H1 (cell line): ENCODE data around the gene HOXD11. TPM values are rescaled to one million over a fixed set of nuclear protein-coding genes. Genes with fewer than 3 reads are reported as not detected.

Source experiments
- CTCF ChIA-PET: fragments of 300-600 bp; sonication (Branson Sonifier 250); formaldehyde crosslinking; loops from one replicate; lab custom pipeline; 2021; ENCODE audit not compliant: partially characterized antibody; lab: Charles Lee
- POLR2A ChIA-PET: fragments of 300-600 bp; sonication (Branson Sonifier 250); formaldehyde crosslinking; loops from one replicate; lab custom pipeline; 2021; ENCODE audit warnings: inconsistent platforms; ENCODE audit not compliant: partially characterized antibody; lab: Charles Lee
- DNase-seq, 2 experiments: peaks; one replicate each; pipeline versions ENCODE4 v3.0.0 to v3.0.0-alpha.2; 2010 to 2022; ENCODE audit warnings: low spot score in 2 of 2, low read depth in 1 of 2, mixed read lengths in 1 of 2
- FAIRE-seq: peaks from 2 replicates; lab custom pipeline; 2011; peaks lifted over from hg19 to GRCh38; lab: Jason Lieb, UNC
- H2AFZ ChIP-seq: 2 replicates; pipeline ENCODE4 v1.8.1; 2012; ENCODE audit warnings: low read length, inconsistent platforms
- H2AK5ac ChIP-seq: 2 replicates; pipeline ENCODE4 v1.6.1; 2013; ENCODE audit warnings: low read depth, low read length
- H2BK120ac ChIP-seq: replicated peaks from 2 replicates; pipeline ENCODE3; 2013; ENCODE audit warnings: low read depth, low read length, inconsistent platforms
- H2BK12ac ChIP-seq: 2 replicates; pipeline ENCODE4 v1.6.1; 2013; ENCODE audit warnings: low read depth, low read length
- H2BK15ac ChIP-seq: 2 replicates; pipeline ENCODE4 v1.6.1; 2013; ENCODE audit warnings: low read length
- H2BK20ac ChIP-seq: 2 replicates; pipeline ENCODE4 v1.6.1; 2013; ENCODE audit warnings: low read length
- H2BK5ac ChIP-seq: 2 replicates; pipeline ENCODE4 v1.6.1; 2013; ENCODE audit warnings: low read depth, low read length
- H3K14ac ChIP-seq: 2 replicates; pipeline ENCODE4 v1.6.1; 2013; ENCODE audit warnings: inconsistent platforms; ENCODE audit not compliant: insufficient read length
- H3K18ac ChIP-seq: 2 replicates; pipeline ENCODE4 v1.6.1; 2013; ENCODE audit warnings: low read length; ENCODE audit errors: extremely low read depth
- H3K23ac ChIP-seq: 2 replicates; pipeline ENCODE4 v1.6.1; 2013; ENCODE audit warnings: inconsistent platforms; ENCODE audit not compliant: insufficient read length
- H3K23me2 ChIP-seq: 2 replicates; pipeline ENCODE4 v1.6.1; 2013; ENCODE audit warnings: low read depth, low read length
- H3K27ac ChIP-seq: 2 replicates; pipeline ENCODE4 v1.6.1; 2011; ENCODE audit warnings: low read depth, low read length, inconsistent platforms
- H3K27me3 ChIP-seq, 4 experiments: replicated peaks in 1 of 4; 1 replicate in 1 of 4; 2 replicates in 3 of 4; pipeline versions ENCODE4 v1.6.1 to v1.8.1; 2011 to 2013; ENCODE audit warnings: low read length in 3 of 4, mild to moderate bottlenecking in 3 of 4, inconsistent platforms in 2 of 4, mixed read lengths in 2 of 4, moderate library complexity in 1 of 4; ENCODE audit not compliant: control insufficient read depth in 3 of 4, insufficient read depth in 3 of 4; ENCODE audit errors: extremely low read depth in 1 of 4
- H3K36me3 ChIP-seq, 4 experiments: 2 replicates each; pipeline versions ENCODE4 v1.6.1 to v1.8.1; 2011 to 2013; ENCODE audit warnings: mild to moderate bottlenecking in 4 of 4, low read length in 3 of 4, moderate library complexity in 2 of 4, control low read depth in 1 of 4, inconsistent platforms in 1 of 4; ENCODE audit not compliant: insufficient read depth in 4 of 4, control insufficient read depth in 2 of 4
- H3K4ac ChIP-seq: replicated peaks from 2 replicates; pipeline ENCODE3; 2013; ENCODE audit warnings: low read length, low read depth, mixed read lengths, inconsistent platforms; ENCODE audit not compliant: insufficient read length
- H3K4me1 ChIP-seq, 4 experiments: replicated peaks in 1 of 4; 1 replicate in 1 of 4; 2 replicates in 3 of 4; pipeline versions ENCODE4 v1.6.1 to v1.8.1; 2011 to 2013; ENCODE audit warnings: low read length in 3 of 4, inconsistent platforms in 2 of 4, mixed read lengths in 1 of 4; ENCODE audit not compliant: insufficient read depth in 4 of 4, control insufficient read depth in 3 of 4
- H3K4me2 ChIP-seq, 2 experiments: 2 replicates each; pipeline versions ENCODE4 v1.6.1 to v1.8.1; 2011 to 2013; ENCODE audit warnings: low read depth in 2 of 2, low read length in 2 of 2, control low read depth in 1 of 2, inconsistent platforms in 1 of 2, mild to moderate bottlenecking in 1 of 2; ENCODE audit not compliant: insufficient read depth in 1 of 2
- H3K4me3 ChIP-seq, 4 experiments: fragments of 200-600, 300-600 bp in 1 of 4; sonication (generic), shearing (Covaris generic), sonication (Bioruptor Twin) in 1 of 4; 2 replicates each; pipeline versions ENCODE4 v1.5.1 to v1.8.1; 2011 to 2016; ENCODE audit warnings: low read length in 4 of 4, low read depth in 3 of 4, control low read depth in 2 of 4, inconsistent platforms in 2 of 4, mild to moderate bottlenecking in 2 of 4, mixed read lengths in 1 of 4, moderate library complexity in 1 of 4; ENCODE audit not compliant: insufficient read depth in 2 of 4; ENCODE audit errors: extremely low read depth in 1 of 4
- H3K56ac ChIP-seq: replicated peaks from 2 replicates; pipeline ENCODE3; 2013; ENCODE audit warnings: low read depth, mild to moderate bottlenecking, mixed read lengths, low read length, inconsistent platforms; ENCODE audit not compliant: insufficient read length
- H3K79me1 ChIP-seq: 2 replicates; pipeline ENCODE4 v1.6.1; 2013; ENCODE audit warnings: low read depth, low read length, control low read depth
- H3K79me2 ChIP-seq, 2 experiments: 2 replicates each; pipeline versions ENCODE4 v1.6.1 to v1.8.1; 2012 to 2013; ENCODE audit warnings: low read length in 2 of 2, mild to moderate bottlenecking in 2 of 2, inconsistent platforms in 1 of 2; ENCODE audit not compliant: insufficient read depth in 2 of 2, control insufficient read depth in 1 of 2
- H3K9ac ChIP-seq, 4 experiments: replicated peaks in 1 of 4; 1 replicate in 1 of 4; 2 replicates in 3 of 4; pipeline versions ENCODE4 v1.6.1 to v1.8.1; 2011 to 2013; ENCODE audit warnings: low read depth in 3 of 4, low read length in 3 of 4, control low read depth in 2 of 4, mild to moderate bottlenecking in 2 of 4, moderate library complexity in 2 of 4, inconsistent platforms in 1 of 4; ENCODE audit errors: extremely low read depth in 1 of 4
- H3K9me3 ChIP-seq, 2 experiments: 2 replicates each; pipeline versions ENCODE4 v1.6.1 to v1.8.1; 2012 to 2013; ENCODE audit warnings: mild to moderate bottlenecking in 2 of 2, moderate library complexity in 2 of 2, control low read depth in 1 of 2, inconsistent platforms in 1 of 2, low read depth in 1 of 2, low read length in 1 of 2, mixed read lengths in 1 of 2; ENCODE audit not compliant: insufficient read depth in 2 of 2
- H4K20me1 ChIP-seq, 2 experiments: replicated peaks in 1 of 2; 2 replicates each; pipeline versions ENCODE3 to v1.8.1; 2011 to 2013; ENCODE audit warnings: inconsistent platforms in 2 of 2, low read length in 2 of 2, mild to moderate bottlenecking in 1 of 2; ENCODE audit not compliant: insufficient read depth in 2 of 2, control insufficient read depth in 1 of 2
- H4K5ac ChIP-seq: 2 replicates; pipeline ENCODE4 v1.6.1; 2013; ENCODE audit warnings: low read length, low read depth, mixed read lengths, inconsistent platforms; ENCODE audit not compliant: insufficient read length
- H4K8ac ChIP-seq: 2 replicates; pipeline ENCODE4 v1.8.0; 2013; ENCODE audit warnings: mild to moderate bottlenecking, moderate library complexity, low read length, inconsistent platforms; ENCODE audit not compliant: insufficient read depth; ENCODE audit errors: extremely low read depth
- H4K91ac ChIP-seq: replicated peaks from 2 replicates; pipeline ENCODE3; 2013; ENCODE audit warnings: low read length, mixed read lengths, inconsistent platforms; ENCODE audit not compliant: insufficient read length
- CEBPB ChIP-seq: IDR thresholded peaks from 2 replicates; pipeline ENCODE4 v1.6.1; 2012; ENCODE audit warnings: low read depth, low read length
- EZH2 ChIP-seq: fragments of 200-600 bp; sonication (generic); IDR thresholded peaks from 2 replicates; pipeline ENCODE4 v1.7.1; 2012; ENCODE audit warnings: low read depth, mild to moderate bottlenecking, moderate library complexity, low read length, inconsistent platforms; ENCODE audit not compliant: severe bottlenecking
- HDAC2 ChIP-seq, 2 experiments: fragments of 300-600 bp in 1 of 2; sonication (generic) in 1 of 2; IDR thresholded peaks; 2 replicates each; pipeline ENCODE4 v1.6.1; 2011 to 2012; ENCODE audit warnings: low read depth in 2 of 2, low read length in 2 of 2, mild to moderate bottlenecking in 2 of 2, moderate library complexity in 2 of 2, borderline replicate concordance in 1 of 2, inconsistent platforms in 1 of 2
- NRF1 ChIP-seq: IDR thresholded peaks from 2 replicates; pipeline ENCODE4 v1.6.1; 2011; ENCODE audit warnings: mild to moderate bottlenecking, low read depth, low read length, improper control_type of control experiment
- POLR2AphosphoS5 ChIP-seq: IDR thresholded peaks from 2 replicates; pipeline ENCODE4 v1.6.1; 2011; ENCODE audit warnings: low read depth, low read length
- SP1 ChIP-seq: IDR thresholded peaks from 2 replicates; pipeline ENCODE4 v1.6.1; 2011; ENCODE audit warnings: low read depth, low read length
- SRF ChIP-seq: IDR thresholded peaks from 2 replicates; pipeline ENCODE4 v1.6.1; 2011; ENCODE audit warnings: mild to moderate bottlenecking, low read depth, low read length, moderate library complexity
- SUZ12 ChIP-seq: fragments of 200-600 bp; sonication (generic); IDR thresholded peaks from 2 replicates; pipeline ENCODE4 v1.6.1; 2012; ENCODE audit warnings: mild to moderate bottlenecking, inconsistent platforms, low read length, moderate library complexity, mixed read lengths
- ZNF274 ChIP-seq: IDR thresholded peaks from 2 replicates; pipeline ENCODE4 v1.7.0; 2012; ENCODE audit warnings: low read length, borderline replicate concordance; ENCODE audit errors: extremely low read depth
- WGBS, 2 experiments: shearing (Covaris generic) in 1 of 2; methylation state at CpG; one replicate each; pipeline versions ENCODE4 v1.1.6 to v1.1.7; 2013 to 2015; ENCODE audit warnings: low lambda C conversion rate in 2 of 2, mixed read lengths in 2 of 2, inconsistent platforms in 1 of 2, low coverage in 1 of 2, missing lambda C conversion rate in 1 of 2; ENCODE audit not compliant: insufficient replicate concordance in 2 of 2, insufficient coverage in 1 of 2, insufficient read length in 1 of 2; ENCODE audit errors: extremely low coverage in 1 of 2, missing lambda C conversion rate in 1 of 2; 5-methylcytosine and 5-hydroxymethylcytosine counted together
- polyA plus RNA-seq, 7 experiments: library from polyadenylated mRNA; depleted of rRNA in 3 of 7; stranded (reverse) in 5 of 7; unstranded in 2 of 7; fragments of >200 nt in 5 of 7; fragments of 200-250 nt in 2 of 7; gene quantifications; 1 replicate in 5 of 7; 2 replicates in 1 of 7; 4 replicates in 1 of 7; pipeline versions ENCODE4 v1.2.1 to v1.2.3, GENCODE V29; 2011 to 2013; ENCODE audit warnings: missing spikeins in 2 of 7, mixed read lengths in 2 of 7
- total RNA-seq: library from RNA; stranded (reverse); fragmentation: NEBNext Ultra II Directional; extraction: Animal tissue kit (Norgen Biotek cat#: 25700); gene quantifications from 2 replicates; pipeline ENCODE4 v1.2.1, GENCODE V29; 2021
- TF ChIP-seq, protein P1 (sequence below): IDR thresholded peaks from 2 replicates; pipeline ENCODE4 v1.6.1; 2011; ENCODE audit warnings: low read length, improper control_type of control experiment

Gene HOXD11
- total and polyA plus RNA-seq, 2 of the 8 experiments (the other 6 are each of a cell fraction or from before 2014, with no cell fraction given), result not detected

GRCh38 chr2:176128172-176128981 lies 21.3 kb downstream of the HOXD11 start:
- peak in 1 of 2 experiments; percentile 47 for DNase-seq
- H3K9ac ChIP-seq, result no peak overlapping the region
- no peak for TF ChIP-seq ZNF274
- no peak for TF ChIP-seq HDAC2 (IDR thresholded peaks at IDR 0.05; ENCODE audit: borderline replicate concordance in 1 of 2, low read depth in 2 of 2, low read length in 2 of 2)
- peak; percentile 92 for TF ChIP-seq EZH2
- 0 out of 2 replicates have a peak, but pooled peaks have one; percentile 30 for TF ChIP-seq SP1
- TF ChIP-seq POLR2AphosphoS5, result no peak
- TF ChIP-seq SUZ12, result peak; percentile 99
- TF ChIP-seq, protein P1, sequence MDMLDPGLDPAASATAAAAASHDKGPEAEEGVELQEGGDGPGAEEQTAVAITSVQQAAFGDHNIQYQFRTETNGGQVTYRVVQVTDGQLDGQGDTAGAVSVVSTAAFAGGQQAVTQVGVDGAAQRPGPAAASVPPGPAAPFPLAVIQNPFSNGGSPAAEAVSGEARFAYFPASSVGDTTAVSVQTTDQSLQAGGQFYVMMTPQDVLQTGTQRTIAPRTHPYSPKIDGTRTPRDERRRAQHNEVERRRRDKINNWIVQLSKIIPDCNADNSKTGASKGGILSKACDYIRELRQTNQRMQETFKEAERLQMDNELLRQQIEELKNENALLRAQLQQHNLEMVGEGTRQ, result no peak
- no peak for TF ChIP-seq CEBPB
- TF ChIP-seq SRF, result no peak
- TF ChIP-seq NRF1, result no peak

More at GRCh38 chr2:176128172-176128981, 21.3 kb downstream of the HOXD11 start:
- H3K23ac ChIP-seq, result no peak overlapping the region
- no peaks in the 10 kb centered on the region; the same call in 1 of the 2 replicates for H3K23me2 ChIP-seq
- H4K20me1 ChIP-seq, result peaks cover 18 to 30% of the 10 kb centered on the region in 2 experiments
- no peak overlapping the region for H3K18ac ChIP-seq
- H3K56ac ChIP-seq, result no peak overlapping the region
- no peak for FAIRE-seq
- no peak overlapping the region for H2AFZ ChIP-seq
- H4K91ac ChIP-seq, result no peak overlapping the region
- H3K79me1 ChIP-seq, result no peaks in the 10 kb centered on the region
- H2BK5ac ChIP-seq, result no peak overlapping the region
- no peaks in the 10 kb centered on the region; a peak in 1 of 4 replicates for H3K9me3 ChIP-seq
- peak overlapping the region in 1 of 4 experiments; percentile 24; a peak in 3 of 8 replicates for H3K4me3 ChIP-seq
- H2BK12ac ChIP-seq, result peak overlapping the region; percentile 53; the same call in 1 of the 2 replicates
- H2BK15ac ChIP-seq, result no peak overlapping the region
- no peaks in the 10 kb centered on the region for H3K79me2 ChIP-seq
- H2AK5ac ChIP-seq, result peak overlapping the region; percentile 17; the same call in 1 of the 2 replicates
- POLR2A ChIA-PET, result no interaction called here
- no peak overlapping the region for H4K5ac ChIP-seq
- H3K27me3 ChIP-seq, result peaks cover 94 to 100% (median 98%) of the 10 kb centered on the region in 4 experiments
- H4K8ac ChIP-seq, result peak overlapping the region; percentile 42; the same call in 1 of the 2 replicates
- CTCF ChIA-PET, result interaction anchor here (0.6 to 6.2 kb wide), 27 partner anchors 7 to 1547 kb away, joined by 3 to 72 read pairs (median 5); partner anchors contain the start of gene HOXD10
- H2BK120ac ChIP-seq, result no peak overlapping the region
- peaks cover 0 to 14% (median 0%) of the 10 kb centered on the region in 4 experiments; a peak in 1 of 8 replicates for H3K36me3 ChIP-seq
- no peak overlapping the region for H3K4ac ChIP-seq
- H3K4me1 ChIP-seq, result peaks cover 0 to 11% (median 5%) of the 10 kb centered on the region in 4 experiments; a peak in 6 of 7 replicates
- H2BK20ac ChIP-seq, result no peak overlapping the region; the same call in 1 of the 2 replicates
- H3K4me2 ChIP-seq, result peak overlapping the region; percentile 57 to 70
- 6% methylated on average over 43 of the region's 49 CpGs; no CpG with 5 or more reads in 1 of the 2 experiments for WGBS, 2 experiments
- H3K27ac ChIP-seq, result no peak overlapping the region
- no peak overlapping the region for H3K14ac ChIP-seq
